Measurements from ENCODE around the gene SEC31A.
"Not testable (repeated sequence)": the region's sequence is repeated elsewhere in the genome, so short reads cannot be mapped to it uniquely, and the experiment has no call there.

SEC31A gene

GRCh38 chr4:82833060-82833459, 57.9 kb downstream of the SEC31A start:
- DNase-seq (ENCODE audit: low read depth) = not testable (repeated sequence)

DNA sequence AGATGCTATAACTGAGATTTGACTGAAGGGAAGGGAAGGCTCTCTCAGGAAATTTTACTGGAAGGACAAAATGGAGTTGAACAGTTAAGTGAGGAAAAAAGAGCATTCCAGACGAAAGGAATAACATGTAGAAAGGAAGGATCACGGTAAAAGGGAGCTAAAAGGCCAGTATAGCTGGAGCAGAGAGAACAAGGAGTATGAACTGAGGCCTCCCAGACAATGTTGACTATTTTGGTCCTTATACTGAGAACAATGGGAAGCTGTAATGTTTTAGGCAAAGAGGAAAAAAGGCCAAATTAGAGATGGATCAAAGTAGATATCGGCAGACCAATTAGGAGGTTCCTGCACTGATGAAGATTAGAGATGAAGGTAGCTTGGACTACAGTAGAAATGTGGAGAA, 65.5 kb downstream of the SEC31A start:
- no peak for DNase-seq (ENCODE audit: low read depth)

GRCh38 chr4:82823062-82823461, 67.9 kb downstream of the SEC31A start:
- DNase-seq (ENCODE audit: low read depth) = no peak

GRCh38 chr4:82820689-82821088, 70.3 kb downstream of the SEC31A start:
- no peak for DNase-seq (ENCODE audit: low read depth)

DNA sequence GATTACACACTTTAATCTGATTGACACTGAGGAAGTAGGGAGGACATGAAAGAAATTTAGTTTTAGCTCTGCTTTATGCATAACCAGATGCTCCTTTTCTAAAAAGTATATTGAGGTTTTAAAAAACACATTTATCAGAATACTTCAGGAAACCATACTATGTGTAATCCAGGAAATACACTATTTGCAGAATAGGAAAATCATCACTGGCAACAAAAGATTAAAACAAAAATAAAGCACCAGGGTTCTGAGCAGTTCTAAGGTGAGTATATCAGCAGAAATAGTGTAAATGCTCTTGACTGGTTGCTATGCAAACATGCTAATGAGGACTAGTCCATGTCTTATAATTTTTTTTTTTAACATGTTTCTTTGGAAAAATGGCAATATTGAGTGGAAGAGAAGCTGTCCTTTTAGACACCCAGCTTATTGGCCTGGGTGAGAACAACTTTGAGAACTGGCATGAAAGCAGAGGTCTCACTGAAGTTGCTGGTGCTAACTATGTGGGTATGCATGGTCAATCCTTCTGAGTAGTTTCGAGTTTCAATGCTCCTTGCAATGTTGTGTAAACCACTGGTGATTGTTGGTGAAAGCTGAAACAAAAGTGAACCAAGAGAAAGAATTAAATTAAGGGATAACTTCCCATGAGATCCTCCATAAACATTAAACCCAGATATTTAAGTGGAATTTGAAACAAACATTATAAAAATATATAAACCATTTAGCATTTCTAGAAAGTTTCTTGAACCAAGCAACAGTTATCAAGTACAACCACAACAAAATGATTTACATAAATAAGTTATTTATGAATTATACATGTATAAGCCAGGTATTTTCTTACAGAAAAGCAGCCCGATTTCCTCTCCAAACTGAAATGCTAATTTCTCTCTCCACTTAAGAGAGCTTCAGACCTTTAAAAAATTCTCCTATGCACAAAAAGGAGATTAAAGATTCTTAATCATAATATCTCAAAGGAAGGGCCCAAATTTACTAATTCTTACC, 72.0 kb downstream of the SEC31A start:
- no peak for DNase-seq (ENCODE audit: low read depth)

DNA sequence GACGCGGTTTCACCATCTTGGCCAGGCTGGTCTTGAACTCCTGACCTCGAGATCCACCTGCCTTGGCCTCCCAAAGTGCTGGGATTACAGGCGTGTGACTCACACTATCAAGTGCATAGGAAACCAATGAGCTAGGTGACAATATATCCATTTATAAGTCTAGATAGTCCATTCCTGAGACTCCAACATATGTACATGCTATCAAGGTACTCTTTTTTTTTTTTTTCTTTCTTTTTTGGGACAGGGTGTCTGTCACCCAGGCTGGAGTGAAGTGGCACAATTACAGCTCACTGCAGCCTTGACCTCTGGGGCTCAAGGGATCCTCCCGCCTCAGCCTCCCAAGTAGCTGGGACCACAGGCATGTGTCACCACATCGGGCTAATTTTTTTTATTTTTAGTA, 74.1 kb downstream of the SEC31A start:
- not testable (repeated sequence) for DNase-seq (ENCODE audit: low read depth)

- no peak for DNase-seq (ENCODE audit: low read depth)
These were observed 76.9 kb downstream of the SEC31A start for GRCh38 chr4:82814034-82814433.

DNA sequence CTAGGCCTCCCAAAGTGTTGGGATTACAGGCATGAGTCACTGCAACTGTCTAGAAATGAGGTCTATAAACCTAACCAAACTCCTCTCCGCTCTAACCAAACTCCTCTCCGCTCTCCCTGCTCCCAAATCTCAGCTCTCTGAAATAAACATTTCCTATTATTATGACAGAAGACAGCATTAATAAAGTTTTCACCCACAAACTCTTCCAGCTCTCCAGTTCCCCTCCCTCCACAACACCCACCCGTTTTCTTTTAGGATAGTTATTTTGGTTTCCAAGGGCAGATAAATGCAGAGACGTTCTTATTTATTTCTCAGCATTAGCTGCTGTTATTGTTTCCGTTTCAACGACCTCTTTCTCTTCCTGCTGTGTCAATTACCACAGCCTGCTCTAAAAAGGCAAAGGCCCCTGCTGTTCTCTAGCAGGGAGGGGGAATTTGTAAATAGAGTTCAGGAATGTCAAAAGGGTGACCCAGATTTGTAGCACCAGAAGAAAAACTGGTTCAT, 79.1 kb downstream of the SEC31A start:
- no peak for DNase-seq (ENCODE audit: low read depth)

DNA sequence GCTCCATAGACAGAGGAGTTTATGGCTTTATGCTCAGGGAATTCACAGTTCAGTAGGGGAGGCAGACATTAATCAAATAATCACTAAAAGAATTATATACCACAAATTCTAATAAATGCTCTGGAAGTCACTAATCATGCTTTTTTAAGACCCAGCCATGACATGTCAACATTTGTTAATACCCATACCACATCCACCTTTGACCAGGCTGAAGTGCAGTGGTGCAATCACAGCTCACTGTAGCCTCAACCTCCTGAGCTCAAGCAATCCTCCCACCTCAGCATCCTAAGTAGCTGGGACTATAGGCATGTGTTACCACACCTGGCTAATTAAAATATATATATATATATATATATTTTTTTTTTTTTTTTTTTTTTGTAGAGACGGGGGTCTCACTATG, 79.6 kb downstream of the SEC31A start:
- no peak for DNase-seq (ENCODE audit: low read depth)

GRCh38 chr4:82810176-82810575, 80.8 kb downstream of the SEC31A start:
- no peak for DNase-seq (ENCODE audit: low read depth)

- no peak for DNase-seq (ENCODE audit: low read depth)
These were observed 81.3 kb downstream of the SEC31A start for GRCh38 chr4:82809619-82810018.

DNA sequence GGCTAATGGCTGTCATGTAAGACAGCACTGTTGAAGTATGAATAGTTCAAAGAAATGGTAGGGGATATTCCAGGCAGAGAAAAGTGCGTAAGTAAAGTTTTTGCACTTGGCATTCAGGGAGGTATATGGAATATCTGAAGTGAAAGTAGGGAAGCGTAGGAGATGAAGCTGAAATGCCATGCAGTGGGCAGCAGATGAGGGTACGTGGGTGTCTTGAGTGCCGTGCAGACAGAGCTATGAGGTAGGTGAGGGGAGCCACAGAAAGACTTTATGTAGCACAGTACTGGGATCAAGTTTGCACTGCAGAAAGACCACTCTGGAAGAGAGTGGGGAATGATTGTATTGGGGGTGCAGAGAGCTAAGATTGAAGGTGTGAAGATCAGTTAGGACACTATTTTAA, 87.2 kb downstream of the SEC31A start:
- DNase-seq (ENCODE audit: low read depth) = no peak

DNA sequence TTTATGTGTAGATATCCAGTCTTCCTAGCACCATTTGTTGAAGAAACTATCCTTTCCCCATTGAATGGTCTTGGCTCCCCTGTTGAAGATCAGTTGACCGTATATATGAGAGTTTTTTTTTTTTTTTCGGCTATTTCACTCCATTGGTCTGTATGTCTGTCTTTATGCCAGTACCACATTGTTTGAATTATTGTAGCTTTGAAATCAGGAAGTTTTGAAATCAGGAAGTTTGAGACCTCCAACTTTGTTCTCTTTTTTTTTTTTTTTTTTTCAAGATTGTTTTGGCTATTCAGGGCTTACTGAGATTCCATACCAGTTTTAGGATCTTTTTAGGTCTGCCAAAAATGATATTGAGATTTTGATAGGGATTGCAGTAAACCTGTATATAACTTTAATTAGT, 88.0 kb downstream of the SEC31A start:
- DNase-seq (ENCODE audit: low read depth) = no peak

DNA sequence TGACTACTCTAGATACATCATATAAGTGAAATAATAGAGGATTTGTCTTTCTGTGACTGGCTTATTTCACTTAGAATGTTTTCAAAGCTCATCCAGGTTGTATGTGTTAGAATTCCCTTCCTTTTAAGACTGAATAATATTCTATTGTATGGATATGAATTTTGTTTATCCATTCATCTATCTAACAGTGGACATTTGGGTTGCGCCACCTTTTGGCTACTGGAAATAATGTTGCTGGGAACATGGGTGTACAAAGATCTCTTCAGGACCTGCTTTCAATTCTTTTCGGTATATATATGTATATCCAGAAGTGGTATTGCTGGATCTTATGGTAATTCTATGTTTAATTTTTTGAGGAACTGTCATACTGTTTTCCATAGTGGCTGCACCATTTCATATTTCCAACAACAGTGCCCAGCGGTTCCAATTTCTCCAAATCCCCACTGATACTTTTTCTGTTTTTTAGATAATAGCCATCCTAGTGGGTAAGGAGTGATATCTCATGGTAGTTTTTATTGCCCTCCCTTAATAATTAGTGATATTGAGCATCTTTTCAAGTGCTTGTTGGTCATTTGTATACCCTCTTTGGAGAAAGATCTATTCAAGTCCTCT, 88.9 kb downstream of the SEC31A start:
- no peak for DNase-seq (ENCODE audit: low read depth)

DNA sequence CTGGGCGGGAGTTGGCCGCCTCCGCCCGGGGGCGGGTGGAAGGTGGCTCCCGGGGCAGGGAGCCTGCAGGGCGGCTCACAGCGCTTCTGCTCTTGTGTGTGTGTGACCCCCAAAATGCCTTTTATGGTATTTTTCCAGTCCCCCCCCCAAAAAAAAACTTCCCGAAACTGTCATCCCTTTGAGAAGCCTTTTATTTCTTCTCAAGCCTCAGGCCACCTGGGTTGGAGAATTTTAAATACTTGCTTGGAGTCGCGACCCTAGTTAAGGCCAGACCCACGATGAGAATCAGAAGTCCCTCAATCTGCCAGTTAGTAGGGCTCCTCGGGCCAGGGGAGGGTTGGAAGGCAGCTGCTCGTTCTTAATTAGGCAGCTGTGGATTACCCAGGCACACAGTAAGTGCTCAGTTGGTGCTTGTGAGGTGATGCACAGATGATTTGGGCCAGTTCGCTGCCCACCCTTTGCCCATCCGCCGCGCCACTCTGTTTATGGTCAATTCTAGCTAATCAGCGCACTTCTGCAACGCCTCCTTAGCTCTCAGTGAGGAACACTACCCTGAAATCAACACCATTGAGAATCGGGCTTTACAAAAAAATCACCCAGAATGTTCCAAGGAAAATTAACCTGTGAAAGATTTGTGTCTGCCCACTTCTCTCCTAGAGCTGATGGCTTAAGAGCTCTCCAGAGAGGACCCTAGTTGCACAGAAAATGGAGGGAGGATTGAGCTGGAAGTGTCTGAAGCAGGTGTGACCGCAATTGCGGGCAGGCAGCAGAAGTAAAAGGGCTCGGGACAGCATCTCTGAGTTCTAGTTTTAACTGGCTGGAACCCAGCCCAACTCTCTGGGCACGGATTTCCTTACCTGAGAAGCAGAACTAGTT, 91.7 kb downstream of the SEC31A start:
- no peak for DNase-seq (ENCODE audit: low read depth)

- DNase-seq (ENCODE audit: low read depth) = peak; percentile 60
These were observed 92.6 kb downstream of the SEC31A start, which contains the start of gene SCD5 for GRCh38 chr4:82798168-82799005. SCD5 (minus strand) TSS chr4:82798796; CDS start chr4:82798537, 259 bp downstream.

DNA sequence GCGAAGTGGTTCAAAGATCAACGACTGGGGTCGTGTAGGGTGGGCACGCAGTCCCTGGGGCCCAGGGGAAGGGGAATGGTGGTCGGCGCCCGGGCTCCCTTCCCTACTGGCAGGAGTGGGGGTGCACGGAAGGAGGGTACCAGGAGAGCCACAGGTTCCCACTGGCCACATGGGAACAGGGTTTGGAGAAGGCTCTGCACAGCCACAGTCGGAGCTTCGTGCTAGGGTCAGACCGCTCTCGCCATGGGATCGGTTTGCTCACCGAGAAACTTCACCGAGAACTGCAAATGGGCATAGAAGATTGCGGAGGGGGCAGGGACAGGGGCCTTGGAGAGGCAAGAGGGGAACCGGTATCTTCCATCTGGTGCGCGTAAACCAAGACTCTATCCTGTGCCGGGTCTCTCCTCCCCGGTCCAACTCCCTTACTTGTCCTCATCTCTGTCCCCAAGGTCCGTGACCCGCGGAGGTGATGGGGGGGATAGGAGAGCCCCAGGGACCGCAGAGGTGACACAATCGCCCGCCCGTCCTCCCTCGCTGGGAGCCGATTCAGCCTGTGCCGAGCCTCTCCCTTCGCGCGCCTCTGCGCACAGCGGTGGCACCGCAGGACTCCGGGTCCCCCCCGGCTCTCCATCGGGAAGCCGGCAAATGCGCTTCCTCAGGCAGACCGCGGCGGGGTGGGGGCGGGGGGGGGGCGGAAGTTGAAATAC, 93.4 kb downstream of the SEC31A start:
- DNase-seq (ENCODE audit: low read depth) = no peak

GRCh38 chr4:82797040-82797404, 93.9 kb downstream of the SEC31A start:
- no peak for DNase-seq (ENCODE audit: low read depth)

DNA sequence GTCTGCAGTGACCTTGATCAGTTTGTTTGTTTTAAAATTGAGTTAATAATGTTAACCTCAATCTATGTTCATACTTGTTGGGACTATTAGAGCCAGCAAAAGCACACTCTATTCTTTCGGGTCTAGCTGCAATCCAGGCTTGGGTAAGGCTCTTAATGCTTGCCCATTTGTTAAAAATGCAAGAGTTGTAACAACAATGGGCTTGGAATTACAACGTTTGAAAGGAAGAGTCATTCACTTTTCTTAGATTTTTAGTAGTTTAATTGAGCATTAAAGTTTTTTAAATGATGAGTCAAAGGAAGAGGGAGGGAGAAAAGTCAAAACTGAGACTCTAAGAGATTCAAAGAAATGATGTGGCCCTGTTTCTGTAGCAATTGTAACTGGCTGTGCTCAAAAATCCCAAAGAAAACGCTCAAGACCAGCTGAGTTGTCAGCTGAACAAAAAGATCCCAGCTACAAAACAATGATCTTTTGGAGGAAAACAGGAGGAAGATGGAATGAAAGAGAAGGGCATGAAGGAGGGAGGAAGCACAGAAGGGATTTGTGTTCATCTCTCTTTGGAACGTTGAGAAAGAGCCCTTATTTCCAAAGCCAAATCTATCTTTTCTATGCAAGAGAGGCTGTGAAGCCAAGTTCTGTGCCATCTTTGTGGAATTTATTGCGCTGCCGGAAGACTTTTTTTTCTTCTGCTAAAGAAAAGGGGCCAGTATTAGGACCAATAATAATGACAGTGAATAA, 97.9 kb downstream of the SEC31A start:
- no peak for DNase-seq (ENCODE audit: low read depth)

GRCh38 chr4:82791179-82791578, 99.8 kb downstream of the SEC31A start:
- no peak for DNase-seq (ENCODE audit: low read depth)

Measured in fibroblast of the conjunctiva (primary cell).